Psoas muscle (tissue), 8 donors: ENCODE measurements around the gene PRPS2. TPM values are rescaled to one million over a fixed set of nuclear protein-coding genes. Genes with fewer than 3 reads are reported as not detected.
A peak's percentile ranks its signal among the peaks of the same experiment; 100 is the strongest.

Experiments used
- ATAC-seq, 4 donors: fragments of 200-7000 bp; cut with Tn5 transposase; one replicate each; pipeline ENCODE4 v1.9.1; 2020; ENCODE audit warnings: moderate library complexity in 3 of 4, mild to moderate bottlenecking in 2 of 4
- DNase-seq, 2 donors: peaks; one replicate each; pipeline ENCODE4 v3.0.0-alpha.2; 2020
- H3K27ac ChIP-seq: fragments of 200-600 bp; one replicate; pipeline ENCODE4 v1.8.0; 2022
- H3K27me3 ChIP-seq, 3 donors: fragments of 200-600 bp in 1 of 3; one replicate each; pipeline versions ENCODE4 v1.6.1 to v1.8.0; 2013 to 2022; ENCODE audit warnings: low read length in 2 of 3, mild to moderate bottlenecking in 2 of 3, moderate library complexity in 1 of 3; ENCODE audit not compliant: insufficient read depth in 3 of 3
- H3K36me3 ChIP-seq, 2 donors: fragments of 200-600 bp in 1 of 2; one replicate each; pipeline versions ENCODE4 v1.6.1 to v1.8.0; 2013 to 2022; ENCODE audit warnings: low read depth in 1 of 2, mild to moderate bottlenecking in 1 of 2, moderate library complexity in 1 of 2; ENCODE audit not compliant: insufficient read depth in 1 of 2
- H3K4me1 ChIP-seq: fragments of 200-600 bp; one replicate; pipeline ENCODE4 v1.8.0; 2022
- H3K4me3 ChIP-seq: fragments of 200-600 bp; one replicate; pipeline ENCODE4 v1.8.0; 2022; ENCODE audit warnings: mild to moderate bottlenecking
- H3K9me3 ChIP-seq: fragments of 200-600 bp; one replicate; pipeline ENCODE4 v1.8.0; 2022
- WGBS, 3 donors: extraction: QIAGEN DNeasy Blood & Tissue Kit; methylation state at CpG; one replicate each; pipeline versions ENCODE4 v1.1.6 to v1.1.7; 2013; 5-methylcytosine and 5-hydroxymethylcytosine counted together
- intact Hi-C, 2 donors: fragments of 100-400 bp; cut with DNase I; formaldehyde crosslinking; loops; one replicate each; pipeline versions ENCODE4 v1.11.0 to v1.14.2; 2022
- polyA plus RNA-seq, 3 donors: library from polyadenylated mRNA; stranded (reverse); fragments of 200-250 nt; gene quantifications; one replicate each; pipeline ENCODE4 v1.2.3, GENCODE V29; 2013
- total RNA-seq, 4 donors: library from RNA; stranded (reverse); fragmentation: NEBNext Ultra II Directional in 2 of 4; extraction: Animal tissue kit (Norgen Biotek cat#: 25700) in 2 of 4; gene quantifications; one replicate each; pipeline versions ENCODE4 v1.2.1 to v1.2.4, GENCODE V29; 2021 to 2023
- TF ChIP-seq, protein P1 (sequence below): fragments of 200-600 bp; IDR thresholded peaks from one replicate; pipeline ENCODE4 v1.8.0; 2022; ENCODE audit warnings: antibody characterized with exemption
- donor health status: healthy with polysubstance abuse.
- donor health status: DM: no; HTN: no; CAD: no; lungs with moderate emphysema.
- donor health status: Bipolar disorder and iron deficiency.
- donor health status: healthy.
- donor health status: DM: yes; HTN: yes; CAD: no.
- donor health status: DM: no; HTN: no; CAD: no.
- donor health status: DM: no; HTN: no; CAD: no.
- donor health status: DM: yes; HTN: yes; CAD: no.

The PRPS2 gene
- total and polyA plus RNA-seq, 7 donors, result 0.97 to 3.5 (median 1.9) TPM

DNA sequence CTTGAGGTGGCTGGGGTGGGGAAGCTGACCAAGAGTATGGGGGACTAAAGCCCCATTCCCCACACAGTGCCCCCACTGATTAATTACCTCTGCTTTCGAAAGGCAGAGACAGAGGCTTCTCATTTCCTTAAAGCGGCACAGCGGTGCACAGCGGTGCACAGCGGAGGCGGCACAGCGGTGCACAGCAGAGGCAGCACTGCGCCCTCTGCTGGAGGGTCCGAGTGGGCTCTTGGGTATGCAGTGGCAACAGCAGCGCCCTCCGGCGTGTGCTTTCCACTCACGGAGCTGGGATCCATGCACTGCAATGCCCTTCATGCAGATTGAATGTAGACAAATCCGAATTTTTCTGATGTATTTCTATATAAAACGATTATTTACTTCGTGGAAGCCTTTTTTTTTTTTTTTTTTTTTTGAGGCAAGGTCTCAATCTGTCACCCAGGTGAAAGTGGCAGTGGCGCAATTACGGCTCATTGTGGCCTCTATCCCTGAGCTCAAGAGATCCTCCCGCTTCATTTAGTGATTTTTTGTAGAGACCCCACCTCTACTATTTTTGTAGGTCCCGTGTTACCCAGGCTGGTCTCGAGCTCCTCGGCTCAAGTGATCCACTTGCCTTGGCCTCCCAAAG is 19.7 kb upstream of the PRPS2 start:
- peak; percentile 27 to 58 for DNase-seq
- peaks cover 0 to 35% (median 2%) of the 10 kb centered on the region in 3 donors for H3K27me3 ChIP-seq
- no peaks in the 10 kb centered on the region for H3K9me3 ChIP-seq
- H3K27ac ChIP-seq, result no peak overlapping the region
- intact Hi-C loops, result no loop called here
- H3K36me3 ChIP-seq, result no peaks in the 10 kb centered on the region
- H3K4me1 ChIP-seq, result no peaks in the 10 kb centered on the region
- WGBS, 3 donors, result 34 to 39% (median 36%) methylated on average over 22 of the region's 22 CpGs
- H3K4me3 ChIP-seq, result no peak overlapping the region
- ATAC-seq, result no peak
- TF ChIP-seq, protein P1, sequence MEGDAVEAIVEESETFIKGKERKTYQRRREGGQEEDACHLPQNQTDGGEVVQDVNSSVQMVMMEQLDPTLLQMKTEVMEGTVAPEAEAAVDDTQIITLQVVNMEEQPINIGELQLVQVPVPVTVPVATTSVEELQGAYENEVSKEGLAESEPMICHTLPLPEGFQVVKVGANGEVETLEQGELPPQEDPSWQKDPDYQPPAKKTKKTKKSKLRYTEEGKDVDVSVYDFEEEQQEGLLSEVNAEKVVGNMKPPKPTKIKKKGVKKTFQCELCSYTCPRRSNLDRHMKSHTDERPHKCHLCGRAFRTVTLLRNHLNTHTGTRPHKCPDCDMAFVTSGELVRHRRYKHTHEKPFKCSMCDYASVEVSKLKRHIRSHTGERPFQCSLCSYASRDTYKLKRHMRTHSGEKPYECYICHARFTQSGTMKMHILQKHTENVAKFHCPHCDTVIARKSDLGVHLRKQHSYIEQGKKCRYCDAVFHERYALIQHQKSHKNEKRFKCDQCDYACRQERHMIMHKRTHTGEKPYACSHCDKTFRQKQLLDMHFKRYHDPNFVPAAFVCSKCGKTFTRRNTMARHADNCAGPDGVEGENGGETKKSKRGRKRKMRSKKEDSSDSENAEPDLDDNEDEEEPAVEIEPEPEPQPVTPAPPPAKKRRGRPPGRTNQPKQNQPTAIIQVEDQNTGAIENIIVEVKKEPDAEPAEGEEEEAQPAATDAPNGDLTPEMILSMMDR, result peak; percentile 19

DNA sequence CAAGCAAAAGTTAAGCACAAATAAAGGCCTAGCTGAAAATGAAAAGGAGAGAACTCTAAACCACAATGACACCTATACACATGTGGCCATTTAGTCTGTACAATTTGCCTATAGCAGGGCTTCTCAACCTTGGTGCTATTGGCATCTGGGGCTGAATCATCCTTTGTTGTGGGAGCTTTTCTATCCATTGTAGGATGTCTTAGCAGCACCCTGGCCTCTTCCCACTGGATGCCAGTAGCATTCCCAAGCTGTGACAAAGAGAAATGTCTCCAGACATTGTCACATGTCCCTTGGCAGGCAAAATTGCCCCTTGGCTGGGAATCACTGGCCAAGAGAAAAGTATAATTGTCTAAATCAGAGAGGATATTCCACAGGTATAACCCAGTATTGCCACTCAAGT is 13.5 kb upstream of the PRPS2 start:
- Histone ChIP-seq H3K9me3 (no peaks in the 10 kb centered on the region), H3K27ac (no peak overlapping the region), H3K4me3 (no peak overlapping the region), H3K36me3 (no peaks in the 10 kb centered on the region), H3K27me3 (peaks cover 0 to 20% (median 0%) of the 10 kb centered on the region in 3 donors), H3K4me1 (no peaks in the 10 kb centered on the region)
- no peak for DNase-seq
- intact Hi-C loops, result no loop called here
- no peak for ATAC-seq
- TF ChIP-seq, protein P1, result no peak

DNA sequence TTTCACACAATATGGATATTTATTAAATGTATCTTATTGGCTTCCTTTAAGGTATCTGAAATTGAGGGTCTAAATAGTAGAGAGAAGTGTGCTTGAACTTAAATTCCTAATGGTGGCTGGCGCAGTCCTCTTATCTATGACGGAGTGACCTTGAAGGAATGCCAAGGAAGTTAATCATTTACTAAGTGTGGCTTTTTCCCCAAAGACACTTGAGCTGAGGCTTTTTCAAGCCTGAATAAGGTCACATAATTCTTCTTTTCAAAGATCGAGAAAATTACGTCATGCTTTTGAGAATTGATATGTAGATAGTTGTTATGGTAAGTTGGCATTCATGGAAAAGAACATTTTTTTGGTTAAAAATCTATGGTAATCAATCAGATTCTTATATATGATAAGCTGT is 11.7 kb upstream of the PRPS2 start:
- 45 to 64% (median 59%) methylated on average over 4 of the region's 4 CpGs for WGBS, 3 donors
- Histone ChIP-seq H3K27me3 (peaks cover 0 to 7% (median 0%) of the 10 kb centered on the region in 3 donors), H3K4me3 (no peak overlapping the region), H3K27ac (no peak overlapping the region), H3K9me3 (no peaks in the 10 kb centered on the region), H3K36me3 (no peaks in the 10 kb centered on the region), H3K4me1 (no peaks in the 10 kb centered on the region)
- no peak for ATAC-seq
- intact Hi-C loops, result no loop called here
- no peak for DNase-seq
- TF ChIP-seq, protein P1, result no peak

DNA sequence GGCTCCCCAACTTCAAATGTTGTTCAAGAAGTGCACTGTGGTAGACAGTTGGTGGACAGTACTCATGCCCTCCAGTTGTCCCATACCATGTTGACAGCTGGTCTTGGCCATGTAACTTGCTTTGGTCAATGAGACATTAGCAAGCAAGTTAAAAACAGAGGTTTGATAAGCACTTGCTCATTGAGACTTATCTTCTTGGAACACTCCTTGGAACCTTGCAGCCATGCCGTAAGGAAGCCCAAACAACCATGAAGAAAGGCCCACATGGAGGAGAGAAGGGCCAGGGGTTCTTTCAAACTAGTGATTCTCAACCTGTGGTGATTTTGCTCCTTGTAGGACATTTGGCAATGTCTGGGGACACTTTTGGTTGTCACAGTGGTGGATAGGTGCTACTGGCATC is 2.6 kb upstream of the PRPS2 start:
- peaks cover 0 to 24% (median 0%) of the 10 kb centered on the region in 3 donors for H3K27me3 ChIP-seq
- no peaks in the 10 kb centered on the region for H3K36me3 ChIP-seq
- no peak for DNase-seq
- no peak overlapping the region for H3K27ac ChIP-seq
- no peaks in the 10 kb centered on the region for H3K4me1 ChIP-seq
- no peak overlapping the region for H3K4me3 ChIP-seq
- TF ChIP-seq, protein P1, result no peak
- no peaks in the 10 kb centered on the region for H3K9me3 ChIP-seq
- 89 to 95% (median 95%) methylated on average over 1 of the region's 1 CpG for WGBS, 3 donors
- intact Hi-C loops, result no loop called here
- ATAC-seq, result no peak

DNA sequence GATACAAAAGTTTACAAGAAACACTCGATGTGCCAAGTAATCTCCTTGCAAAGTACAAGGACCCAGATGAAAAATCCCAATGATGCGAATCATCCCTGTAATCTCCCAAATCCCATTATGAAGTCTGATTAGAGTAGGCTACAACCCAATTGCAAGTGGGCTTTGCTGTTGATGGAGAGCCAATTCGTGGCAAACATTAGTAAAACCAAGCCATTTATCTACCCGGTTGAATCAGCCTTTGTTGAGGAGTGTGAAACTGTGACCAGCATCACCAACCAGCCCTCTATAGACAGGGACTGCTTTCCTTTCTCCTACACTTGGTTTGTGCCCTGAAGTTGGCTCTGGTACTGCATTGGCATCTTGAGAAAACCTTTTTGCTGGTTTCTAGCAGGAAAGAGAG is 1.2 kb upstream of the PRPS2 start:
- no peak overlapping the region for H3K4me3 ChIP-seq
- TF ChIP-seq, protein P1, result no peak
- ATAC-seq, result no peak
- no peaks in the 10 kb centered on the region for H3K4me1 ChIP-seq
- WGBS, 3 donors, result 73 to 78% (median 76%) methylated on average over 4 of the region's 4 CpGs
- intact Hi-C loops, result no loop called here
- H3K36me3 ChIP-seq, result no peaks in the 10 kb centered on the region
- no peak overlapping the region for H3K27ac ChIP-seq
- peaks cover 5% of the 10 kb centered on the region for H3K9me3 ChIP-seq
- no peak for DNase-seq
- H3K27me3 ChIP-seq, result peaks cover 0 to 24% (median 0%) of the 10 kb centered on the region in 3 donors
